GM23338 (cell line): Measurements from ENCODE around the gene ELN. TPM values are rescaled to one million over a fixed set of nuclear protein-coding genes. Genes with fewer than 3 reads are reported as not detected.

Experiments used
- ATAC-seq: fragments of 200-7000 bp; cut with Tn5 transposase; 3 replicates; pipeline ENCODE4 v1.9.1; 2020
- DNase-seq: peaks from one replicate; pipeline ENCODE4 v3.0.0-alpha.2; 2015; ENCODE audit warnings: low spot score
- H2AFZ ChIP-seq: fragments of 200-600 bp; sonication (generic); 2 replicates; pipeline ENCODE4 v1.8.0; 2016; ENCODE audit warnings: antibody characterized with exemption, mild to moderate bottlenecking, moderate library complexity
- H3F3A ChIP-seq: fragments of 200-600 bp; sonication (generic); replicated peaks from 2 replicates; pipeline ENCODE4 v1.8.0; 2017; ENCODE audit warnings: antibody characterized with exemption, mixed run types, low read depth
- H3K27ac ChIP-seq: fragments of 200-600 bp; sonication (generic); 2 replicates; pipeline ENCODE4 v1.6.1; 2016; ENCODE audit warnings: low read depth
- H3K27me3 ChIP-seq: fragments of 200-600 bp; sonication (generic); 2 replicates; pipeline ENCODE4 v1.8.0; 2016; ENCODE audit warnings: mild to moderate bottlenecking, mixed run types, moderate library complexity; ENCODE audit not compliant: insufficient read depth
- H3K36me3 ChIP-seq: fragments of 200-600 bp; sonication (generic); 2 replicates; pipeline ENCODE4 v1.8.0; 2016; ENCODE audit warnings: mild to moderate bottlenecking; ENCODE audit not compliant: insufficient read depth
- H3K4me1 ChIP-seq: fragments of 200-600 bp; sonication (generic); 2 replicates; pipeline ENCODE4 v1.8.0; 2016; ENCODE audit warnings: mild to moderate bottlenecking, moderate library complexity; ENCODE audit not compliant: insufficient read depth
- H3K4me2 ChIP-seq: fragments of 200-600 bp; sonication (generic); 2 replicates; pipeline ENCODE4 v1.7.1; 2017; ENCODE audit warnings: mixed run types
- H3K4me3 ChIP-seq: fragments of 200-600 bp; sonication (generic); 2 replicates; pipeline ENCODE4 v1.6.1; 2016; ENCODE audit warnings: mixed run types
- H3K79me2 ChIP-seq: fragments of 200-600 bp; sonication (generic); replicated peaks from 2 replicates; pipeline ENCODE4 v1.8.0; 2017; ENCODE audit warnings: mild to moderate bottlenecking; ENCODE audit not compliant: insufficient read depth
- H3K9me2 ChIP-seq: fragments of 200-600 bp; sonication (generic); 2 replicates; pipeline ENCODE4 v1.8.0; 2017; ENCODE audit not compliant: insufficient read depth
- H4K20me1 ChIP-seq: fragments of 200-600 bp; sonication (generic); replicated peaks from 2 replicates; pipeline ENCODE4 v1.8.0; 2017; ENCODE audit warnings: mild to moderate bottlenecking; ENCODE audit not compliant: insufficient read depth
- H3K27ac Mint-ChIP-seq: 2 replicates; pipeline ENCODE4 v1.8.0; 2020; ENCODE audit warnings: inconsistent platforms, mild to moderate bottlenecking, moderate library complexity, mixed read lengths
- H3K27me3 Mint-ChIP-seq: 3 replicates; pipeline ENCODE4 v1.8.0; 2022; ENCODE audit warnings: low read depth, mild to moderate bottlenecking, moderate library complexity, mixed read lengths, inconsistent platforms; ENCODE audit not compliant: insufficient read depth, poor library complexity
- H3K36me3 Mint-ChIP-seq: 3 replicates; pipeline ENCODE4 v1.8.0; 2021; ENCODE audit warnings: low read depth, mild to moderate bottlenecking, inconsistent platforms, moderate library complexity, mixed read lengths
- H3K4me1 Mint-ChIP-seq: 3 replicates; pipeline ENCODE4 v1.8.0; 2020; ENCODE audit warnings: mild to moderate bottlenecking, inconsistent platforms, mixed read lengths
- H3K4me3 Mint-ChIP-seq: 3 replicates; pipeline ENCODE4 v1.8.0; 2021; ENCODE audit warnings: moderate library complexity, mild to moderate bottlenecking, inconsistent platforms, mixed read lengths
- H3K9me3 Mint-ChIP-seq: 3 replicates; pipeline ENCODE4 v1.8.0; 2020; ENCODE audit warnings: moderate library complexity, mild to moderate bottlenecking, inconsistent platforms, mixed read lengths
- EZH2 ChIP-seq: fragments of 200-600 bp; sonication (generic); IDR thresholded peaks from one replicate; pipeline ENCODE4 v1.8.0; 2017; ENCODE audit warnings: antibody characterized with exemption, mild to moderate bottlenecking, low read depth; ENCODE audit not compliant: unreplicated experiment
- EZH2phosphoT487 ChIP-seq: fragments of 200-600 bp; sonication (generic); IDR thresholded peaks from one replicate; pipeline ENCODE4 v1.8.1; 2018; ENCODE audit warnings: antibody characterized with exemption; ENCODE audit not compliant: unreplicated experiment
- JUNB ChIP-seq: IDR thresholded peaks from one replicate; pipeline ENCODE4 v1.6.1; 2016; ENCODE audit warnings: antibody characterized with exemption; ENCODE audit not compliant: unreplicated experiment
- NANOG ChIP-seq: IDR thresholded peaks from 2 replicates; pipeline ENCODE4 v1.6.1; 2016; ENCODE audit warnings: antibody characterized with exemption, borderline replicate concordance
- POLR2AphosphoS5 ChIP-seq: IDR thresholded peaks from 2 replicates; pipeline ENCODE4 v1.6.1; 2016; ENCODE audit warnings: antibody characterized with exemption, low read depth
- ZNF114 ChIP-seq: fragments of 250-450 bp; sonication (Bioruptor Pico); IDR thresholded peaks from 2 replicates; pipeline ENCODE4 v1.5.0; 2020; ENCODE audit warnings: mild to moderate bottlenecking, moderate library complexity
- ZNF331 ChIP-seq: fragments of 250-450 bp; sonication (Bioruptor Pico); IDR thresholded peaks from 2 replicates; pipeline ENCODE4 v1.5.0; 2020; ENCODE audit warnings: low read depth, mild to moderate bottlenecking, moderate library complexity
- polyA plus RNA-seq: library from polyadenylated mRNA; unstranded; fragments of >200 nt; fragmentation: Nextera tagmentation; extraction: Ambion mirVana; gene quantifications from 2 replicates; pipeline ENCODE4 v1.2.1, GENCODE V29; 2016
- total RNA-seq: library from RNA; depleted of rRNA; stranded (reverse); fragments of >200 nt; shearing (Covaris generic); gene quantifications from 2 replicates; pipeline ENCODE4 v1.2.3, GENCODE V29; 2014
- TF ChIP-seq, protein P1 (sequence below): IDR thresholded peaks from one replicate; pipeline ENCODE4 v1.6.1; 2018; ENCODE audit warnings: antibody characterized with exemption; ENCODE audit not compliant: unreplicated experiment
- TF ChIP-seq, protein P2 (sequence below): fragments of 250-450 bp; sonication (Bioruptor Pico); IDR thresholded peaks from 2 replicates; pipeline ENCODE4 v1.5.0; 2020; ENCODE audit warnings: mild to moderate bottlenecking, moderate library complexity

Gene ELN
- total and polyA plus RNA-seq, 2 experiments from 2014 or later, result 1.1 to 5.6 TPM

DNA sequence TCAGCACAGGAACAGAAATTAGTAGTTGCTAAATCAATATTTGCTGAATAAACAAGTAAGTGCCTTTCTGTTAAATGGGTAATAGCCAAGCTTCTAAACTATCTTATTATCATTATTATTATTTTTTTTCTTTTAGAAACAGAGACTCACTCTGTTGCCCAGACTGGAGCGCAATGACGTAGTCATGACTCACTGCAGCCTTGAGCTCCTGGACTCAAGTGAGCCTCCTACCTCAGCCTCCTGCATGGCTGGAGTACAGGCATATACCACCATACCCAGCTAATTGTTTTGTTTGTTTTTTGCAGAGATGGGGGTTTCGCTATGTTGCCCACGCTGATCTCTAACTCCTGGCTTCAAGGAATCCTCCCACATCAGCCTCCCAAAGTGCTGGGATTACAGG is 12.3 kb upstream of the ELN start:
- H3K4me2 ChIP-seq, result no peak overlapping the region
- H3K9me2 ChIP-seq, result no peaks in the 10 kb centered on the region
- no peaks in the 10 kb centered on the region for H3K79me2 ChIP-seq
- H3K4me3 ChIP-seq, result no peak overlapping the region
- H4K20me1 ChIP-seq, result no peaks in the 10 kb centered on the region
- peaks cover 7% of the 10 kb centered on the region for H3K27me3 Mint-ChIP-seq
- H3K9me3 Mint-ChIP-seq, result no peaks in the 10 kb centered on the region
- H3K27ac Mint-ChIP-seq, result no peak overlapping the region
- DNase-seq, result no peak
- no peaks in the 10 kb centered on the region for H3K36me3 ChIP-seq
- no peak overlapping the region for H3K27ac ChIP-seq
- TF ChIP-seq ZNF331 (CRISPR knock-in tag), result no peak
- H3K4me1 ChIP-seq, result no peaks in the 10 kb centered on the region
- H2AFZ ChIP-seq, result no peak overlapping the region
- H3K36me3 Mint-ChIP-seq, result no peaks in the 10 kb centered on the region; the same call in 2 of the 3 replicates
- no peak overlapping the region for H3K4me3 Mint-ChIP-seq
- H3F3A ChIP-seq, result no peaks in the 10 kb centered on the region
- H3K27me3 ChIP-seq, result no peaks in the 10 kb centered on the region
- peaks cover 8% of the 10 kb centered on the region for H3K4me1 Mint-ChIP-seq
- ATAC-seq, result no peak

DNA sequence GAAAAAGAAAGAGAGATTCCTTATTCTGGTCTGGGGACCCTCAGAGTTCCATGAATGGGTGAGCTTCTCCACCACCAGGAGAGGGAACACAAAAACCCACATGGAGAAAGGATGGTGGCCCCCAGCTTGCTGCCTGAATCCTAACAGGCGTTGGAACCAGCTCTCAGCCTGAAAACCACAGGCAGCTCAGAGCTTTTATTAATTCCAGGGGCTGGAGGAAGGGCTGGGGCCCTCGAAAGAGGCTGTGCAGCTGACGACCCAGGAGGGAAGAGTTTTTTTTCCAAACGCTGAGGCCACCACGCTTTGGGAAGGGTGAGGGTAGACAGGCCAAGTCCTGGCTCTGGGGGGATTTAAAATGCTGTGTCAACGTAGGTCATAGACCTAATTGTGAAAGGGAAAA is 10.8 kb upstream of the ELN start:
- Mint-ChIP-seq H3K4me3 (no peak overlapping the region), H3K4me1 (peaks cover 10% of the 10 kb centered on the region), H3K27me3 (peaks cover 7% of the 10 kb centered on the region), H3K9me3 (no peaks in the 10 kb centered on the region), H3K36me3 (no peaks in the 10 kb centered on the region; the same call in 2 of the 3 replicates), H3K27ac (no peak overlapping the region)
- H2AFZ ChIP-seq, result no peak overlapping the region
- H3K4me1 ChIP-seq, result no peaks in the 10 kb centered on the region; the same call in 1 of the 2 replicates
- no peak overlapping the region for H3K4me3 ChIP-seq
- H3K4me2 ChIP-seq, result no peak overlapping the region
- H3F3A ChIP-seq, result no peaks in the 10 kb centered on the region
- no peaks in the 10 kb centered on the region for H3K79me2 ChIP-seq
- no peak for ATAC-seq
- TF ChIP-seq ZNF331 (CRISPR knock-in tag), result no peak
- TF ChIP-seq, protein P1, sequence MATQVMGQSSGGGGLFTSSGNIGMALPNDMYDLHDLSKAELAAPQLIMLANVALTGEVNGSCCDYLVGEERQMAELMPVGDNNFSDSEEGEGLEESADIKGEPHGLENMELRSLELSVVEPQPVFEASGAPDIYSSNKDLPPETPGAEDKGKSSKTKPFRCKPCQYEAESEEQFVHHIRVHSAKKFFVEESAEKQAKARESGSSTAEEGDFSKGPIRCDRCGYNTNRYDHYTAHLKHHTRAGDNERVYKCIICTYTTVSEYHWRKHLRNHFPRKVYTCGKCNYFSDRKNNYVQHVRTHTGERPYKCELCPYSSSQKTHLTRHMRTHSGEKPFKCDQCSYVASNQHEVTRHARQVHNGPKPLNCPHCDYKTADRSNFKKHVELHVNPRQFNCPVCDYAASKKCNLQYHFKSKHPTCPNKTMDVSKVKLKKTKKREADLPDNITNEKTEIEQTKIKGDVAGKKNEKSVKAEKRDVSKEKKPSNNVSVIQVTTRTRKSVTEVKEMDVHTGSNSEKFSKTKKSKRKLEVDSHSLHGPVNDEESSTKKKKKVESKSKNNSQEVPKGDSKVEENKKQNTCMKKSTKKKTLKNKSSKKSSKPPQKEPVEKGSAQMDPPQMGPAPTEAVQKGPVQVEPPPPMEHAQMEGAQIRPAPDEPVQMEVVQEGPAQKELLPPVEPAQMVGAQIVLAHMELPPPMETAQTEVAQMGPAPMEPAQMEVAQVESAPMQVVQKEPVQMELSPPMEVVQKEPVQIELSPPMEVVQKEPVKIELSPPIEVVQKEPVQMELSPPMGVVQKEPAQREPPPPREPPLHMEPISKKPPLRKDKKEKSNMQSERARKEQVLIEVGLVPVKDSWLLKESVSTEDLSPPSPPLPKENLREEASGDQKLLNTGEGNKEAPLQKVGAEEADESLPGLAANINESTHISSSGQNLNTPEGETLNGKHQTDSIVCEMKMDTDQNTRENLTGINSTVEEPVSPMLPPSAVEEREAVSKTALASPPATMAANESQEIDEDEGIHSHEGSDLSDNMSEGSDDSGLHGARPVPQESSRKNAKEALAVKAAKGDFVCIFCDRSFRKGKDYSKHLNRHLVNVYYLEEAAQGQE, result no peak
- TF ChIP-seq EZH2, result no peak
- no peak for TF ChIP-seq JUNB
- TF ChIP-seq EZH2phosphoT487, result no peak
- TF ChIP-seq, protein P2, sequence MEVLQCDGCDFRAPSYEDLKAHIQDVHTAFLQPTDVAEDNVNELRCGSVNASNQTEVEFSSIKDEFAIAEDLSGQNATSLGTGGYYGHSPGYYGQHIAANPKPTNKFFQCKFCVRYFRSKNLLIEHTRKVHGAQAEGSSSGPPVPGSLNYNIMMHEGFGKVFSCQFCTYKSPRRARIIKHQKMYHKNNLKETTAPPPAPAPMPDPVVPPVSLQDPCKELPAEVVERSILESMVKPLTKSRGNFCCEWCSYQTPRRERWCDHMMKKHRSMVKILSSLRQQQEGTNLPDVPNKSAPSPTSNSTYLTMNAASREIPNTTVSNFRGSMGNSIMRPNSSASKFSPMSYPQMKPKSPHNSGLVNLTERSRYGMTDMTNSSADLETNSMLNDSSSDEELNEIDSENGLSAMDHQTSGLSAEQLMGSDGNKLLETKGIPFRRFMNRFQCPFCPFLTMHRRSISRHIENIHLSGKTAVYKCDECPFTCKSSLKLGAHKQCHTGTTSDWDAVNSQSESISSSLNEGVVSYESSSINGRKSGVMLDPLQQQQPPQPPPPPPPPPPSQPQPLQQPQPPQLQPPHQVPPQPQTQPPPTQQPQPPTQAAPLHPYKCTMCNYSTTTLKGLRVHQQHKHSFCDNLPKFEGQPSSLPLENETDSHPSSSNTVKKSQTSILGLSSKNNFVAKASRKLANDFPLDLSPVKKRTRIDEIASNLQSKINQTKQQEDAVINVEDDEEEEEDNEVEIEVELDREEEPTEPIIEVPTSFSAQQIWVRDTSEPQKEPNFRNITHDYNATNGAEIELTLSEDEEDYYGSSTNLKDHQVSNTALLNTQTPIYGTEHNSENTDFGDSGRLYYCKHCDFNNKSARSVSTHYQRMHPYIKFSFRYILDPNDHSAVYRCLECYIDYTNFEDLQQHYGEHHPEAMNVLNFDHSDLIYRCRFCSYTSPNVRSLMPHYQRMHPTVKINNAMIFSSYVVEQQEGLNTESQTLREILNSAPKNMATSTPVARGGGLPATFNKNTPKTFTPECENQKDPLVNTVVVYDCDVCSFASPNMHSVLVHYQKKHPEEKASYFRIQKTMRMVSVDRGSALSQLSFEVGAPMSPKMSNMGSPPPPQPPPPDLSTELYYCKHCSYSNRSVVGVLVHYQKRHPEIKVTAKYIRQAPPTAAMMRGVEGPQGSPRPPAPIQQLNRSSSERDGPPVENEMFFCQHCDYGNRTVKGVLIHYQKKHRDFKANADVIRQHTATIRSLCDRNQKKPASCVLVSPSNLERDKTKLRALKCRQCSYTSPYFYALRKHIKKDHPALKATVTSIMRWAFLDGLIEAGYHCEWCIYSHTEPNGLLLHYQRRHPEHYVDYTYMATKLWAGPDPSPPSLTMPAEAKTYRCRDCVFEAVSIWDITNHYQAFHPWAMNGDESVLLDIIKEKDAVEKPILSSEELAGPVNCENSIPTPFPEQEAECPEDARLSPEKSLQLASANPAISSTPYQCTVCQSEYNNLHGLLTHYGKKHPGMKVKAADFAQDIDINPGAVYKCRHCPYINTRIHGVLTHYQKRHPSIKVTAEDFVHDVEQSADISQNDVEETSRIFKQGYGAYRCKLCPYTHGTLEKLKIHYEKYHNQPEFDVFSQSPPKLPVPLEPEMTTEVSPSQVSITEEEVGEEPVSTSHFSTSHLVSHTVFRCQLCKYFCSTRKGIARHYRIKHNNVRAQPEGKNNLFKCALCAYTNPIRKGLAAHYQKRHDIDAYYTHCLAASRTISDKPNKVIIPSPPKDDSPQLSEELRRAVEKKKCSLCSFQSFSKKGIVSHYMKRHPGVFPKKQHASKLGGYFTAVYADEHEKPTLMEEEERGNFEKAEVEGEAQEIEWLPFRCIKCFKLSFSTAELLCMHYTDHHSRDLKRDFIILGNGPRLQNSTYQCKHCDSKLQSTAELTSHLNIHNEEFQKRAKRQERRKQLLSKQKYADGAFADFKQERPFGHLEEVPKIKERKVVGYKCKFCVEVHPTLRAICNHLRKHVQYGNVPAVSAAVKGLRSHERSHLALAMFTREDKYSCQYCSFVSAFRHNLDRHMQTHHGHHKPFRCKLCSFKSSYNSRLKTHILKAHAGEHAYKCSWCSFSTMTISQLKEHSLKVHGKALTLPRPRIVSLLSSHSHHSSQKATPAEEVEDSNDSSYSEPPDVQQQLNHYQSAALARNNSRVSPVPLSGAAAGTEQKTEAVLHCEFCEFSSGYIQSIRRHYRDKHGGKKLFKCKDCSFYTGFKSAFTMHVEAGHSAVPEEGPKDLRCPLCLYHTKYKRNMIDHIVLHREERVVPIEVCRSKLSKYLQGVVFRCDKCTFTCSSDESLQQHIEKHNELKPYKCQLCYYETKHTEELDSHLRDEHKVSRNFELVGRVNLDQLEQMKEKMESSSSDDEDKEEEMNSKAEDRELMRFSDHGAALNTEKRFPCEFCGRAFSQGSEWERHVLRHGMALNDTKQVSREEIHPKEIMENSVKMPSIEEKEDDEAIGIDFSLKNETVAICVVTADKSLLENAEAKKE, result no peak
- TF ChIP-seq NANOG, result no peak
- no peak for TF ChIP-seq ZNF114
- TF ChIP-seq POLR2AphosphoS5, result no peak
- DNase-seq, result no peak
- H3K36me3 ChIP-seq, result no peaks in the 10 kb centered on the region
- no peaks in the 10 kb centered on the region for H3K9me2 ChIP-seq
- H4K20me1 ChIP-seq, result no peaks in the 10 kb centered on the region
- H3K27me3 ChIP-seq, result no peaks in the 10 kb centered on the region
- no peak overlapping the region for H3K27ac ChIP-seq
